Measurements from ENCODE around the gene DNAI1. TPM values are rescaled to one million over a fixed set of nuclear protein-coding genes. Genes with fewer than 3 reads are reported as not detected.
A peak's percentile ranks its signal among the peaks of the same experiment; 100 is the strongest.

The DNAI1 gene
- total and polyA plus RNA-seq, 10 of the 15 experiments (the other 5 are each of a cell fraction or from before 2014, with no cell fraction given), result not detected

DNA sequence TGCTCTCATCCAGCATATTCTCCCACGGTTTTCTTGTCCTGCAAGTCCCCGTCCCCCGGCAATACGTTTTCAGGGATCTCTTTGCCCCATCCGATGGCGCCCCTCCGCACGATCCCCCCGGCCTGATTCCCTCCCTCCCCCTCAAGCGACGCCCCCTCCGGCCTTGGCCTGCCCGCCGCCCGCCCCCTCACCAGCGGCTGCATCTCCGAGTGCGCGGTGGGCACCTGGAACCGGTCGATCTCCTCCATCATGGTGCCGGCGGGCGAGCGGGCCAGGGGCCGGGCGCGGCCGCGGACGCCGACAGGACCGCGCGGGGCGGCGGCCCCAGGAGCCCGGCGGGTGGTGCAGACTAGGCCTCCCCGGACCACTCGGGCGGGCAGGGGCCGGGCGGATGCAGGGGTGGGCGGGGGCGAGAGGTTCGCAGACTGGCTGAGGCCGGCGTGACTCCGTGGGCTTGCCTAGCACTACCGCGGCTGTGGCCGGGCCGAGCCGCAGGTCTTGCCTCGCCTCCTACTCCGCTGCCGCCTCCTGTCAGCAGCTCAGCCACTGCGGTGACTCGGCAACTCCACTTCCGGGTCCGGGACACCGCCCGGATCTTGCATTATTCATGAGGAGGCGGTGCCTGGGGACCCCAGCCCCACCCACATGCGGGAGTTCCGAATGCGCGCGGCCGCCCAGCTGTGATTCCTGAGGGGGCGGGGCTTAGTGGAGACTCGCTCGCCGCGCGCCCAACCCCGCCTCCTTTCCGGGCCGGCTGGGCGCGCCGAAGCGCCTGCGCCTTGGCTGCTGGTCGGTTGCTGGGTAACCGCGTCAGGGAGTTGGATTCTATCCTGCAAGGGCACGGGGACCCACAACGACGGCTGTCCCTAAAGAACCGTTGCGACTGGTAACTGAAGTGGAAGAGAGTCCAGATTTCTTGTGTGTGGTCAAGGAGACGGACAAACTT lies at the start of gene DNAI1, which contains the start of gene FAM219A (continued):
- TF ChIP-seq, protein P1, sequence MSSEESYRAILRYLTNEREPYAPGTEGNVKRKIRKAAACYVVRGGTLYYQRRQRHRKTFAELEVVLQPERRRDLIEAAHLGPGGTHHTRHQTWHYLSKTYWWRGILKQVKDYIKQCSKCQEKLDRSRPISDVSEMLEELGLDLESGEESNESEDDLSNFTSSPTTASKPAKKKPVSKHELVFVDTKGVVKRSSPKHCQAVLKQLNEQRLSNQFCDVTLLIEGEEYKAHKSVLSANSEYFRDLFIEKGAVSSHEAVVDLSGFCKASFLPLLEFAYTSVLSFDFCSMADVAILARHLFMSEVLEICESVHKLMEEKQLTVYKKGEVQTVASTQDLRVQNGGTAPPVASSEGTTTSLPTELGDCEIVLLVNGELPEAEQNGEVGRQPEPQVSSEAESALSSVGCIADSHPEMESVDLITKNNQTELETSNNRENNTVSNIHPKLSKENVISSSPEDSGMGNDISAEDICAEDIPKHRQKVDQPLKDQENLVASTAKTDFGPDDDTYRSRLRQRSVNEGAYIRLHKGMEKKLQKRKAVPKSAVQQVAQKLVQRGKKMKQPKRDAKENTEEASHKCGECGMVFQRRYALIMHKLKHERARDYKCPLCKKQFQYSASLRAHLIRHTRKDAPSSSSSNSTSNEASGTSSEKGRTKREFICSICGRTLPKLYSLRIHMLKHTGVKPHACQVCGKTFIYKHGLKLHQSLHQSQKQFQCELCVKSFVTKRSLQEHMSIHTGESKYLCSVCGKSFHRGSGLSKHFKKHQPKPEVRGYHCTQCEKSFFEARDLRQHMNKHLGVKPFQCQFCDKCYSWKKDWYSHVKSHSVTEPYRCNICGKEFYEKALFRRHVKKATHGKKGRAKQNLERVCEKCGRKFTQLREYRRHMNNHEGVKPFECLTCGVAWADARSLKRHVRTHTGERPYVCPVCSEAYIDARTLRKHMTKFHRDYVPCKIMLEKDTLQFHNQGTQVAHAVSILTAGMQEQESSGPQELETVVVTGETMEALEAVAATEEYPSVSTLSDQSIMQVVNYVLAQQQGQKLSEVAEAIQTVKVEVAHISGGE (CRISPR knock-in tag; IDR thresholded peaks at IDR 0.05), result no peak
- TF ChIP-seq IKZF1 (conservative IDR thresholded peaks at IDR 0.05), result no peak
- TF ChIP-seq RFX5 (IDR thresholded peaks at IDR 0.05; ENCODE audit: low read depth, low read length), result no peak
- TF ChIP-seq EZH2 (IDR thresholded peaks at IDR 0.05; ENCODE audit: borderline replicate concordance, control insufficient read depth, low read depth, low read length), result no peak
- TF ChIP-seq MXI1 (IDR thresholded peaks at IDR 0.05; ENCODE audit: low read depth, low read length), result 0 out of 2 replicates have a peak, but pooled peaks have one; percentile 31
- no peak for TF ChIP-seq PAX5 (IDR thresholded peaks at IDR 0.05; ENCODE audit: borderline replicate concordance, low read depth, low read length)
- no peak for TF ChIP-seq JUNB (IDR thresholded peaks at IDR 0.05)
- no peak for TF ChIP-seq SIN3A (IDR thresholded peaks at IDR 0.05; ENCODE audit: low read depth, low read length)
- TF ChIP-seq FOXM1 (IDR thresholded peaks at IDR 0.05; ENCODE audit: low read depth, low read length), result no peak

Data from GM12878 (cell line).